Adipocyte (in vitro differentiated cells): ENCODE results near the gene SLTM.
"Not testable (repeated sequence)": the region's sequence is repeated elsewhere in the genome, so short reads cannot be mapped to it uniquely, and the experiment has no call there.

Experiments used
- DNase-seq: peaks from one replicate; pipeline ENCODE4 v3.0.0-alpha.2; 2015; ENCODE audit warnings: low read depth
- H3K27me3 ChIP-seq: replicated peaks from 2 replicates; pipeline ENCODE4 v1.7.0; 2013; ENCODE audit warnings: mild to moderate bottlenecking, low read length, moderate library complexity; ENCODE audit not compliant: control insufficient read depth, insufficient read depth
- H3K36me3 ChIP-seq: 2 replicates; pipeline ENCODE4 v1.7.0; 2013; ENCODE audit warnings: low read length, mild to moderate bottlenecking, moderate library complexity; ENCODE audit not compliant: control insufficient read depth, insufficient read depth, severe bottlenecking
- H3K4me1 ChIP-seq: 2 replicates; pipeline ENCODE4 v1.7.0; 2013; ENCODE audit warnings: mild to moderate bottlenecking, low read length, moderate library complexity; ENCODE audit not compliant: control insufficient read depth, insufficient read depth
- H3K4me3 ChIP-seq: 2 replicates; pipeline ENCODE4 v1.7.0; 2013; ENCODE audit warnings: mild to moderate bottlenecking, low read length, moderate library complexity
- H3K9ac ChIP-seq: 2 replicates; pipeline ENCODE4 v1.7.0; 2013; ENCODE audit warnings: mild to moderate bottlenecking, low read length, moderate library complexity
- H3K9me3 ChIP-seq: 2 replicates; pipeline ENCODE4 v1.7.0; 2013; ENCODE audit warnings: mild to moderate bottlenecking, low read length, moderate library complexity; ENCODE audit not compliant: control insufficient read depth

The SLTM gene

DNA sequence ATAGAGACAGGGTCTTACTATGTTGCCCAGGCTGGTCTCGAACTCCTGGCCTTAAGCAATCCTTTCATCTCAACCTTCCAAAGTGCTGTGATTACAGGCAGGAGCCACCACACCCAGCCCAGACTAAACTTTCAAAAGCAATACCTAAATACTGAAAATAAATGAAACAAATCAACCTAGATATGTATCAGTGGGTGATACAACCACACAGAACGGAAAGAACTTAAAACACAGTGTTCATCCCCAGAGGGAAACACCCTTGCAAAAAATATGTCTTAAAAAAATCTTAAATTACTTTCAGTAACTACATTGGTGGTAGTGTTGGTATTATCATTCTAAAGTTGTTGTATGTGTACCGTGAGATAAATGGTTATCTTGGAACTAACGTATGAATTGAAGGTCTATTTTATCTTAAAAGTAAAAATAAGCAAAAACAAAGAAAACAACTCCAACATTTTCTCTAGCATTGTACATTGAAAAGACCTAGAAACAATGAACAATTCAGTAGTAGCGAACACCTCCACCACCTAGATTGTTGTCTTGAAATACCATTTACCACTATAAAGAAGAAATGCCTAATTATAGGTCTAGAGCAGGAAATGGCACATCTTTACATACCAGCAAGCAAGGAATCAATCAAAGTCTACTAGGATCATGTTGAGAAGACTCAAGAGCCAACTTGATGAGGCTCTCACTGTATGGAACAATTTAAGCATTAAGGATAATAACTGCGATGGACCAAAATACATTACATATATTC, 24.7 kb downstream of the SLTM start:
- H3K4me1 ChIP-seq, result no peaks in the 10 kb centered on the region
- H3K4me3 ChIP-seq, result no peak overlapping the region
- peaks cover 93% of the 10 kb centered on the region for H3K36me3 ChIP-seq
- H3K27me3 ChIP-seq, result no peaks in the 10 kb centered on the region
- no peaks in the 10 kb centered on the region for H3K9me3 ChIP-seq
- H3K9ac ChIP-seq, result no peak overlapping the region
- no peak for DNase-seq

DNA sequence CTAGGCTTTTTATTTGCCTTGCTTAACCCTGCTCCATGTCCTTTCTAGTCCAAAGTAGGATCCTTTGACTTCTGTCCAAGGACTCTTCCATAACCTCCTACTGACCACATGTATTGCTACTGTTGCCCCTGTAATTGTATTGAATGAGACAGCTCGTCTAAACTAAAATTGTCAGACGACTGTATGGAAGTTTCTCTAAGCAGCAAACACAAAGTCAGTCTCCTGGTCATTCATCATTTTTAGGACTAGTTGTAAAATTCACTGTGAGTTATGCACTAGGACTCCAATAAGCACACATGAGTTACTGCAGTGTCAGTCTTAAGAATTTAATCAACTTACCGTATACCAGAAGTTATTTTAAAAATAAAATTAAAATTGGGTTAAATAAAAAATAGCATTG, 32.8 kb downstream of the SLTM start:
- Histone ChIP-seq H3K4me1 (no peaks in the 10 kb centered on the region), H3K27me3 (no peaks in the 10 kb centered on the region), H3K36me3 (peaks cover 85% of the 10 kb centered on the region), H3K9ac (no peak overlapping the region), H3K4me3 (no peak overlapping the region), H3K9me3 (no peaks in the 10 kb centered on the region)
- DNase-seq, result no peak

DNA sequence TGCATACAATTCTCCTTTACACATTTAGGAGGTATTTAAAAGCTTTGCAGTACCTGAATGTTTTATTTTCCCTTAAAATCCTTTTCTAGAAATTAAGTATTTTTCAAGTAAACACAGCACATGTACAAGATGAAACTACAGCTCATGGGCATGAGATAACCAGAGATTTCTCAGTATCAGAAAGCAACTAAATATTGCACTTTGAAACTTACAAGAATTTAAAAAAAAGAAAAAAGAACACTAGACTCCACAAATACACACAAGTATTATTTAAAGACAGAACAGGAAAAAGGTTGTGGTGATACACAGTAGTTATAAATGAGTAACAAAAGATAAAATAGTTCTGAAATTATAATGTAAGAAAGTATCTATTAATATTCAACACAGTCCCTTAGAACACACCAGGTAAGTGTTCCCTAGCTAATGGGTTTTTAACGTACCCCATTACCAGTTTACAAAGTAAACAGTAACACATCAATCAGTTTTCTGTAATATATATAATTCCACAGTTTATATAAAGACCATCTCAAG, 35.3 kb downstream of the SLTM start:
- Histone ChIP-seq H3K27me3 (no peaks in the 10 kb centered on the region), H3K4me3 (no peak overlapping the region), H3K9ac (no peak overlapping the region), H3K4me1 (no peaks in the 10 kb centered on the region), H3K9me3 (no peaks in the 10 kb centered on the region), H3K36me3 (peaks cover 87% of the 10 kb centered on the region)
- DNase-seq, result no peak

DNA sequence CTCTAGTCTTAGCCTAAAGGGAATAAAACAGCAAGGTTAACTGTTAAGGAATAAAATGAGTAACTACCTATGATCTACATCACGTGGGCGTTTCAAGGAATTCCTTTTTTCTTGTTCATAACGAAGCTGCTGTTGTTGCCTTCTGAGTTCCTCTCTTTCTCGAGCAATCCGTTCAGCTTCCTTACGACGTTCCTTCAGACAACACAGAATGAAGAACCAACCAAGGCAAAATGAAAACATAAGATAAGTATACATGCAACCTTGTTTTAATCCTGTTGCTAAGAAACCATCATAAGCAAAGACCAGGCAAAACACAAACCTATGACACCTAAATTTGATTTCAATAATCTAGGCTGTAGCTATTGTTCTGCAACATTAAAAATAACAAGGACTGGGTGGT, 44.1 kb downstream of the SLTM start:
- H3K4me3 ChIP-seq, result no peak overlapping the region
- H3K9me3 ChIP-seq, result no peaks in the 10 kb centered on the region
- peaks cover 100% of the 10 kb centered on the region for H3K36me3 ChIP-seq
- no peaks in the 10 kb centered on the region for H3K27me3 ChIP-seq
- no peaks in the 10 kb centered on the region for H3K4me1 ChIP-seq
- DNase-seq, result no peak
- no peak overlapping the region for H3K9ac ChIP-seq

DNA sequence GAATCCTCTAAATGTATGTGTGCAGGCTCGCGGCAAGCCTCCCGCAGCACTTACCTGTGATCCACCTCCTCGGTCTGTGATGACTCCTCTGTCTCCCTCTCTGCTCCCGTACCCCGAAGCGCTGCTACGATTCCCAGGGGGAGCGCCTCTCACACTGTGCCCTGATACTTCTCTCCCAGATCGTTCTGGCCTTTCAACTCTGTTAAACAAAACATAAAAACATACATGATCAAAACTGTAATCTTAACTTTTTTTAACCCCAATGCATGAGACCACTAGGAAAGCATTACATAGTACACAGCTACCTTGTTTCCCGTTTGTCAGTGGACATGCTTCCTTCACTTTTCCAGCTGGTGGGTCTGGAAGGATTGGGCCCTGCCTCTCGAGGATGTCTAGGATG, 46.6 kb downstream of the SLTM start:
- Histone ChIP-seq H3K36me3 (peaks cover 100% of the 10 kb centered on the region), H3K9ac (no peak overlapping the region), H3K4me1 (no peaks in the 10 kb centered on the region), H3K27me3 (no peaks in the 10 kb centered on the region), H3K4me3 (no peak overlapping the region), H3K9me3 (no peaks in the 10 kb centered on the region)
- no peak for DNase-seq

DNA sequence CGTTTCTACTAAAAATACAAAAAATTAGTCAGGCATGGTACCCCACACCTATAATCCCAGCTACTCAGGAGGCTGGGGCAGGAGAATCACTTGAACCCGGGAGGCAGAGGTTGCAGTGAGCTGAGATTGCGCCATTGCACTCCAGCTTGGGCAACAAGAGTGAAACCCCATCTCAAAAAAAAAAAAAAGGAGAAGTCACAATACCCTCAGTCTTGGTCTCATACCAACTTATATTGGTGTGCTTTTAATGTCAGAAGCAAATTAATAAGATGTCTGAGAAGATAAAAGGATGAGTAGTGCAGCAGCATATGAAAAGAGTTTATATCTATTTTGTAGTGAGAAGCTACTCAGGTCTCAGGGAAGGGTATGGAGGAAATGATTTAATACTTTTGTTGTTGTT, 49.6 kb downstream of the SLTM start:
- not testable (repeated sequence) for H3K4me3 ChIP-seq, H3K4me1 ChIP-seq, DNase-seq, H3K27me3 ChIP-seq, H3K9ac ChIP-seq, H3K9me3 ChIP-seq
- H3K36me3 ChIP-seq, result peaks cover 100% of the 10 kb centered on the region

DNA sequence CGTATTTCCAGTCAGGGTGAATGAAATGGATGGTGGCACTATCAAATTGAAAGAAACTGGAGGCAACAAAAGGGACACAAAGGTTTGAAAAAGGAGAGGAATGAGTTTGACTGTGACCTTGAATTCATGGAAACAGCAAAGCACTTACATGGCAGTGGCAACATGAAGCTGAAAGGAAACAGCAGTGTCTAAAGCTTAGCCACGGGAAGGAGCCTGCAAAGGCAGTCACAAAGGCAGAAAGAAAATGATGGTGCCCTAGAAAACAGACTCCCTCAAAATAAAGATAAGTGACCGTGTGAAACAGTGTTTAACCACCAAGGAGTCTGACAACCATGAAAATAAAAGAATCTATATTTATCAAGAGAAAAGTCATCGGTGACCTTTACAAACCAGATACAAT, 51.2 kb downstream of the SLTM start:
- no peak overlapping the region for H3K9ac ChIP-seq
- no peak overlapping the region for H3K4me3 ChIP-seq
- H3K27me3 ChIP-seq, result no peaks in the 10 kb centered on the region
- H3K36me3 ChIP-seq, result peaks cover 100% of the 10 kb centered on the region
- H3K4me1 ChIP-seq, result no peaks in the 10 kb centered on the region
- no peaks in the 10 kb centered on the region for H3K9me3 ChIP-seq
- no peak for DNase-seq

DNA sequence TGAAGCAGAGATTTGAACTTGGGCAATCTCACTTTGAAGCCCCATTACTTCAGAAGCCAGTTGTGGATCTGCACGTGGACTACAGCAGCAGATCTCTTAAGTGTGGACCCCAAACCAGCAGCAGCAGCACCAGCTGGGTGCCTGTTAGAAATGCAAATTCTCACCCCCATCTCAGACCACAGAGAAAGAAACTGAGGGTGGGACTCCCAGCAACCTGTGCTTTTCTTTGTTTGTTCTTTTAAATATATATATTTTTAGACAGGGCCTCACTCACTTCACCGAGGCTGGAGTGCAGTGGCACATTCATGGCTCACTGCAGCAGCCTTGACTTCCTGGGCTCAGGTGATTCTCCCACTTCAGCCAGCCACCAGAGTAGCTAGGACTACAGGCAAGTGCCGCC, 53.2 kb downstream of the SLTM start:
- Histone ChIP-seq H3K4me1 (peaks cover 3% of the 10 kb centered on the region), H3K36me3 (peaks cover 95% of the 10 kb centered on the region), H3K27me3 (no peaks in the 10 kb centered on the region), H3K4me3 (no peak overlapping the region), H3K9me3 (no peaks in the 10 kb centered on the region), H3K9ac (no peak overlapping the region)
- no peak for DNase-seq

DNA sequence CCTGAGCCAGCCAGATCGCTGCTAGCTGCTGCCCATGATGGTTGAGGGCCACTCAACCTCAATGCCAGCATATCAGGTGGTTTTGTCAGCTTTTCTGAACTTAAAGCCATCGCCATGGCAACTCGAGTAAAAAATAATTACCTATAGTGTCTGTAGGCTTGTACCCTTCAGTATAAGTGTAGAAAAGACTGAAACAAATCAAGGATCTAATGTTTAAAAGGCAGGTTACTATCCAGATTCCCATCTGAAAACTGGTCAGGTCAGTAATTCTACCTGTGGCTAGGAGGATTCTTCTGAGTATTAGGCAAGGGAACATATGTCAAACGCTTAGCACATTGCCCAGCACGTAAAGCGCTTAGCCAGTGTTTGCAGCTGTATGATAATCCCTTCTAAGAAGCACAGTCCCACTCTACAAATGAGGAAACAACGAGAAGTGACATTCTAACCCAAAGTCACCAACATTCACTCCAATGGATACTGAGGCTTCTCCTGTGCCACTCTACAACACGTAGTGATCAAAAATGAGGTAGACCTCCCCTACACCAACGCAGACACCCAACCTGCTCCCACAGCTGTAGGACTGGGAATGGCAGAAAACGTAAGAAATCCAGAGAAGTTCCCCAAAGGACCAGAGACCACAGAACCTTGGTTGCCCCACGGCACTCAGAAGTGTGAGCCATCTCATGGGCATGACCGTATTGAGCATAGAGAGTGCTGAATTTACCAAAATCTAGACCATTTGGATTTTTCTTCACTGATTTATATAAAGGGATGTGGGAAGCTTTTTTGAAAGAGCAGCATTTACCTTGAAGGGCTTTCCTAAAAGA, 55.3 kb downstream of the SLTM start:
- H3K9ac ChIP-seq, result no peak overlapping the region
- H3K27me3 ChIP-seq, result no peaks in the 10 kb centered on the region
- peaks cover 7% of the 10 kb centered on the region for H3K4me1 ChIP-seq
- no peak overlapping the region for H3K4me3 ChIP-seq
- H3K9me3 ChIP-seq, result no peaks in the 10 kb centered on the region
- H3K36me3 ChIP-seq, result peaks cover 75% of the 10 kb centered on the region
- DNase-seq, result no peak

DNA sequence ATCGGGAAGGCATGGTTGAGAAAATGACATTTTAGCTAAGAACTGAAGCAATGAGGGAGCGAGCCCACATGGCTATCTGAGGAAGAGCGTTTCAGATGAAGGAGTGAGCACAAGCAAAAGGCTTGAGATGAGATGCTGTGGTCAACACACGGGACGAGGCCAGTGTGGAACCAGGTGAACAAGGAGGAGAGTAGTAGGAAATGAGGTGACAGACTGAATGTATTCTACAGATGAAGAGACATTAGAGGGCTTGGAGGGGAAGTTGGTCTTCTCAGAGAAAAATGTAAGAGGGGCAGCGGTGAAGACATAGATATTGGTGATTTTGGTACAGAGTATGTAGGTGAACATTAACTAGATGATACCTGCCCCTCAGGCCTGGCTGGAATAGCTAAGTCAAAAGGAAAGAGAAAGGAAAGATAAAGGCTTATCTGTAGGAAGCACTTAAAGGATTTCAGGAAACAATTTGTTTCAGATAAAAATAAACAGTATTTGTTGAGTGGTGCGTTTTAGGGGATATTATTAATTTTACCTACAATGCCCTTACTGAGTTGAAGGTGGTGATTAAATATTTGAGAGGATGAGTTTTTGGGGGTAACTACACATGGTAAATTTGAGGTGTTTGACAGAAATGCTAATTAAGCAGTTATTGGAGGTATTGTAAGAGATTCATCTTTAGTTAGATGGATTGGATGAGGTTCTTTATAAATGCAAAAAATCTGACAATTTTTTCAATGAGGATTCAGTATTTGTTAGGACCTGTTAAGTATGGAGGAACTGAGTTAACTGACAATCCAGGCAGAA, 57.0 kb downstream of the SLTM start:
- Histone ChIP-seq H3K4me3 (no peak overlapping the region), H3K9ac (no peak overlapping the region), H3K9me3 (no peaks in the 10 kb centered on the region), H3K36me3 (peaks cover 58% of the 10 kb centered on the region), H3K27me3 (no peaks in the 10 kb centered on the region), H3K4me1 (peaks cover 9% of the 10 kb centered on the region)
- DNase-seq, result no peak

DNA sequence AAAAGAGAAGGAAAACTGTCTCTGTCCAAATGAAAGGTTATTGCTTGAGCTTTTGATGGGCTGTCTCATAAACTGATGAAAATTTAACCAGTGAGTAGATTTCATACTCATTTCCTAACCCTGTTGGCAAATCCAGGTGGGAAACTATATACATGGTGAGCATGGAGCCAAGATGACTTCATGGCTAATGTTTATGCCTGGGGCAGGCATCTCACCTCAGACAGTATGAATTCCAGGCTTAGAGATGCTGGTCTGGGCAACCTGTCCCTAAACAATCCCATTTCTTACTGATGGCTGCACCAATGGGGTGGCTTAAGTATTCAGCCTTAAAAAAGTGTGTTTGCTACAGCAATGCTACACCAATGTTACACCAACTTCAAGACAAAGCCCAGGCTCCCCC, 58.1 kb downstream of the SLTM start:
- Histone ChIP-seq H3K9ac (no peak overlapping the region), H3K4me3 (no peak overlapping the region), H3K36me3 (peaks cover 46% of the 10 kb centered on the region), H3K27me3 (no peaks in the 10 kb centered on the region), H3K9me3 (no peaks in the 10 kb centered on the region), H3K4me1 (peaks cover 10% of the 10 kb centered on the region)
- DNase-seq, result no peak
